Fibroblast of the aortic adventitia (primary cell): ENCODE data around the gene CTNNA3. TPM values are rescaled to one million over a fixed set of nuclear protein-coding genes. Genes with fewer than 3 reads are reported as not detected.

ENCODE experiments used
- DNase-seq: peaks from one replicate; pipeline ENCODE4 v3.0.0-alpha.2; 2010; ENCODE audit warnings: low read depth
- H3K4me3 ChIP-seq: 2 replicates; pipeline ENCODE4 v1.5.1; 2011; ENCODE audit warnings: low read depth, mild to moderate bottlenecking, control low read depth, low read length, moderate library complexity
- CTCF ChIP-seq: IDR thresholded peaks from 2 replicates; pipeline ENCODE4 v1.5.1; 2011; ENCODE audit warnings: mild to moderate bottlenecking, low read length, control low read depth, inconsistent platforms; ENCODE audit not compliant: insufficient read depth
- total RNA-seq: library from RNA; depleted of rRNA; stranded (reverse); fragments of >200 nt; gene quantifications from 2 replicates; pipeline ENCODE4 v1.2.3, GENCODE V29; 2012; ENCODE audit warnings: low replicate concordance

CTNNA3 gene
- total RNA-seq, 1 donor, result not detected

- DNase-seq, result peak; percentile 50
Measured at GRCh38 chr10:66746246-66746645, 949.7 kb downstream of the CTNNA3 start.

GRCh38 chr10:66744915-66745314 lies 951.1 kb downstream of the CTNNA3 start:
- no peak overlapping the region for H3K4me3 ChIP-seq
- no peak for TF ChIP-seq CTCF
- DNase-seq, result no peak

More at GRCh38 chr10:66746246-66746645, 949.7 kb downstream of the CTNNA3 start:
- H3K4me3 ChIP-seq, result no peak overlapping the region
- TF ChIP-seq CTCF, result no peak

- no peak for TF ChIP-seq CTCF
- H3K4me3 ChIP-seq, result no peak overlapping the region
- no peak for DNase-seq
Measured at GRCh38 chr10:66737241-66737640, 958.8 kb downstream of the CTNNA3 start.

- no peak for DNase-seq
- no peak overlapping the region for H3K4me3 ChIP-seq
- TF ChIP-seq CTCF, result no peak
Measured at GRCh38 chr10:66723608-66724400, 972.2 kb downstream of the CTNNA3 start.

GRCh38 chr10:66719483-66719882 lies 976.5 kb downstream of the CTNNA3 start:
- no peak for TF ChIP-seq CTCF
- no peak for DNase-seq
- H3K4me3 ChIP-seq, result no peak overlapping the region

GRCh38 chr10:66717231-66717981 lies 978.6 kb downstream of the CTNNA3 start:
- DNase-seq, result no peak
- TF ChIP-seq CTCF, result no peak
- H3K4me3 ChIP-seq, result no peak overlapping the region
